WI38 (cell line): Measurements from ENCODE around the gene COL18A1.

Source experiments
- H3K4me3 ChIP-seq: 2 replicates; pipeline ENCODE4 v1.5.1; 2011; ENCODE audit warnings: low read depth, mild to moderate bottlenecking, control low read depth, low read length
- TF ChIP-seq, protein P1 (sequence below): IDR thresholded peaks from 2 replicates; pipeline ENCODE4 v1.5.1; 2012; ENCODE audit warnings: low read depth, mild to moderate bottlenecking, control low read depth, low read length

COL18A1 gene

DNA sequence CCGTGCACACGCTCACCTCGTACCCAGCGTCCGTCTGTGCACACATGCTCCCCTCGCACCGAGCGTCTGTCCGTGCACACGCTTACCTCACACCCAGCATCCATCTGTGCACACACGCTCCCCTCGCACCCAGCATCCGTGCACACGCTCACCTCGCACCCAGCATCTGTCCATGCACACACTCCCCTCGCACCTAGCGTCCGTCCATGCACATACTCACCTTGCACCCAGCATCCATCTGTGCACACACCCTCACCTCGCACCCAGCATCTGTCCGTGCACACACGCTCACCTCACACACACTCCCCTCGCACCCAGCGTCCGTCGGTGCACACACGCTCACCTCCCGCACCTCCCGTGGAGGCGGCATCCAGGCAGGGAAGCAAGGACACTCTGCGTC lies 24.4 kb upstream of the COL18A1 start:
- no peak overlapping the region for H3K4me3 ChIP-seq
- TF ChIP-seq, protein P1, sequence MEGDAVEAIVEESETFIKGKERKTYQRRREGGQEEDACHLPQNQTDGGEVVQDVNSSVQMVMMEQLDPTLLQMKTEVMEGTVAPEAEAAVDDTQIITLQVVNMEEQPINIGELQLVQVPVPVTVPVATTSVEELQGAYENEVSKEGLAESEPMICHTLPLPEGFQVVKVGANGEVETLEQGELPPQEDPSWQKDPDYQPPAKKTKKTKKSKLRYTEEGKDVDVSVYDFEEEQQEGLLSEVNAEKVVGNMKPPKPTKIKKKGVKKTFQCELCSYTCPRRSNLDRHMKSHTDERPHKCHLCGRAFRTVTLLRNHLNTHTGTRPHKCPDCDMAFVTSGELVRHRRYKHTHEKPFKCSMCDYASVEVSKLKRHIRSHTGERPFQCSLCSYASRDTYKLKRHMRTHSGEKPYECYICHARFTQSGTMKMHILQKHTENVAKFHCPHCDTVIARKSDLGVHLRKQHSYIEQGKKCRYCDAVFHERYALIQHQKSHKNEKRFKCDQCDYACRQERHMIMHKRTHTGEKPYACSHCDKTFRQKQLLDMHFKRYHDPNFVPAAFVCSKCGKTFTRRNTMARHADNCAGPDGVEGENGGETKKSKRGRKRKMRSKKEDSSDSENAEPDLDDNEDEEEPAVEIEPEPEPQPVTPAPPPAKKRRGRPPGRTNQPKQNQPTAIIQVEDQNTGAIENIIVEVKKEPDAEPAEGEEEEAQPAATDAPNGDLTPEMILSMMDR = no peak

DNA sequence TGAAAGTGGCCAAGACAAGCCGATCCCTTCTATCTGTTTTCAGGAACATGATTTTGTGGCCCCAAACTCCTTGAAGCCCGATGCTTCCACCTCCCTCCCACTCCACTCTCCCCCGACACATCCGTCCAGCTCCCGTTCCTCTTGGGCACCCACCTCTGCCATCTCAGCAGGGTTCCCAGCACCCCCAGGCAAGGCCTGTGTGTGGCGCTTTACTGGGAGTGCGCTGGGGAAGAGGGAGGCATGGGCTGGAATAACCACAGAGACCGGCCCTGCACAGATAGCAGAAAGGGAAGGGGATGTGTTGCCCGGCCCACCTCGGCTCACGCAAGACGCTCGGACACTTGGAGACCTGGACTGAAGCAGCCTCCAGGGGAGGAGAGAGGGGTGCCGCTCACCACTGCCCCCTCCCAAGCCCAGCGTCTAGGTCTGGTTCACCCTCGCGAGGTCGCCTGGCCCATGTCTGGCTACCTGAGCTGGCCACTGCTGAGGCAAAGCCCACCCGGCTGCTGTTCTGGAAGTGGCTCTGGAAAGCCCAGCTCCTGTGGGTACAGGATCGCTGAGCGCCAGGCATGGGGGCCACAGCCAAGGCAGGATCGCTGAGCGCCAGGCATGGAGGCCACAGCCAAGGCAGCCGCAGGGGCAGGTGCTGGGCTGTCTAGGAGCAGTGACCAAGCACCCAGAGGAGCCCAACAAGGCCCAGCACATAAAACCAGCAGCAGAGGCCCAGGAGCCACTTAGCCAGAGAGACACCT lies 23.8 kb upstream of the COL18A1 start:
- no peak overlapping the region for H3K4me3 ChIP-seq
- TF ChIP-seq, protein P1 = no peak

DNA sequence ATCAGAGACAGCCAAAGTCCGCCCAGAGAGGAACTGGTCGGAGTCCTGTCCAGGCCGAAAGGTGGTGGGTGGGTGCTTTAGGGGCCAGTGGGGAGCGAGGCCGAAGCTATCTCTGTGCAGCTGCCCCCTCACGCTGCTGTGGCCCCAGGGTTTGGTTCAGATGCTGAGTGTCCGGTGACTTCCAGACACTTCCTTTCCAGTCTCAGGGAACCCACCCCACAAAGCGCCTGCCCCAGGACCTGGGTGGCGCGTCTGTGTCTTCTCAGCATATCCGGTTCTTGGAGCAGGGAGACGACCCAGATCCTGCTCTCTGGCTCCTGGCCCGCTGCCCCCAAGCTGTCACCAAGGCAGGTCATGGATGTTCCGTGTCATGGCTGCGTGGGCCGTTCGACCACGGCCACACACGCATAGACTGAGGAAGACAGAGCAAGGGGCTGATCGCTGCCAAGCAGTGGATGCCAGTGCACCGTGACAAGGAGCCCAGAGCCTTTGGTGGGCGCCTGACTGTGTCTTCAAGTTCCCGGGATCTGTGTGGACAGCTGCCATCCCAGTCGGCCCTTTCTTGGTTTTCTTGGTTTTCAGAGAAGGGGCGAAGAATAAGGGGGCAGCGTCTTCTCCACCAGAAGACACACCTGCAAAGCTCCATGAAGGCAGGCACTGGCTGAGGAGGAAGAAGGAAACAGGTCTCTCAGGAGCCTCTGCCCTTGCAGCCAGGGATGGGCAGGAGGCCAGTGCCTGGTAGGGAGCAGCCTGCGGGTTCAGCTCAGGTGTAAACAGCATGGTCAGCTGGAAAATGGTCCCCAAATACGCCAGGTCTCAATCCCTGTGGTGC lies 22.9 kb upstream of the COL18A1 start:
- H3K4me3 ChIP-seq = no peak overlapping the region
- TF ChIP-seq, protein P1 = no peak

DNA sequence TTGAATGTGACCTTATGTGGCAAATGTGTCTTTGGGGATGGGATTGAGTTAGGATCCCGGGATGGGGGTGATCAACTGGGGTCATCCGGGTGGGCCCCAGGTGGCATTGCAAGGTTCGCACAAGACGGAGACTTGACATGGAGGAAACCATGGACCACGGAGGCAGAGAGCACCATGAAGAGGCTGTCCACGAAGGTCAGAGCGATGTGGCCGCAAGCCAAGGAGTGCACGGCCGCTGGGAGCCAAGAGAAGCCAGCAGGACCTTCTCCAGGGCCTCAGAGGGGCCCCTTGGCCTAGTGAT lies 22.3 kb upstream of the COL18A1 start:
- TF ChIP-seq, protein P1 = no peak
- H3K4me3 ChIP-seq = no peak overlapping the region

DNA sequence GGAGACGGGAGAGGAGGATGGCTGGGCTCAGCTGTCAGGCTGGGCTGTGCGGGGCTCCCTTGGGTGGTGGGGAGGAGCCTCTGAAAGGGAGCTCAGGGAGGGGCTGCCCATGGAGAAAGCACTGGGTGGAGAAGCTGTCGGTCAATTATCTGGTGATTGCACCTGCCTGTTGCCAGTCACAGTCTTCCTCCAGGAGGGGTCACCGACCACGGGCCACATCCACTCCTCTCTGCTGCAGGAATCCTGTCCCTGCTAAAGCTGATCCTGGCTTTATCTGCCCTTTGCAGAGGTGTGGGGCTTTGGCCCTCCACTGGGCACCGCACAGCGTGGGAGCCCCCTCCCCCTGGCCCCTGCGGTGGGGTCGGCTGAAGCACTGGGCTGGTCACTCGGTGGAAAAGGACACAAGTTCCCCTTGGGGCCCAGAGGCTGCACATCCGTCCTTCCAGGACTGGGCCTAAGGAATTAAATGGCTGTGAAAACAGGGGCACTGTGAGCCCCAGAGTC lies 21.8 kb upstream of the COL18A1 start:
- TF ChIP-seq, protein P1 = no peak
- H3K4me3 ChIP-seq = no peak overlapping the region

DNA sequence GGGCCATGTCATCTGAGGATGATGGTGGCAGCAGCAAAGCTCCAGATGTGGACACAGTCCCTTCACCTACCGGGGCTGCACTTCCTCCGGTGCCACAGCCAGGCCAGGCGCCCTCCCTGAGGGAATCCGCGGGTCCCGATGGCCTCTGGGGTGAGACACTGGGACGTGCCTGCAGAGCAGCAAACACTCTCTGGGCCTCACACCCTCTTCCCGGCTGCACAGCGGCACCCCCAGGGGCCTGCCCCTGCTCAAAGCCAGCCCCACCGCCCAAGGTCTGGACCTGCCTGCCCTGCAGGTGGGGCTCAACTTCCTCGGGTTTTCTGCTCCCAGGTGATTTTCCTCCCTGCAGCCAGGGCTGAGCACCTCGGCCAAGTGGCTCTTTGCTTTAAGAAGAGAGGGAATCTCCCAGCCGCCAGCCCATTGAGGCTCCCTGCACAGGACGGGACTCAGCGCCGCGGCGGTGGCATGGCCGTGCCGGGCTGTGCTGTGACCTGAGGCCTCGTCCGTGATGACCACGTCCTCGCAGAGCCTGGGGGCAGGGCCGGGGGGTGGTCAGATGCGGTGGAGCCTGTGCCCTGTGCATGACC lies 21.3 kb upstream of the COL18A1 start:
- TF ChIP-seq, protein P1 = no peak
- H3K4me3 ChIP-seq = no peak overlapping the region
